PFSK-1 (cell line): ENCODE results near the gene MIPEP.

Experiments
- FOXP2 ChIP-seq: optimal IDR thresholded peaks from 2 replicates; pipeline ENCODE3; 2011; ENCODE audit warnings: borderline replicate concordance, control low read depth, inconsistent platforms; ENCODE audit not compliant: insufficient read depth; ENCODE audit errors: extremely low read length, extremely low read depth
- POLR2AphosphoS5 ChIP-seq: IDR thresholded peaks from 2 replicates; pipeline ENCODE4 v1.6.1; 2012; ENCODE audit warnings: low read depth, mild to moderate bottlenecking, control low read depth, low read length, moderate library complexity
- REST ChIP-seq, 2 experiments: IDR thresholded peaks; 2 replicates each; pipeline versions ENCODE4 v1.6.1 to v1.8.0; 2011 to 2012; ENCODE audit warnings: low read depth in 2 of 2, low read length in 2 of 2, control low read depth in 1 of 2, inconsistent platforms in 1 of 2, mild to moderate bottlenecking in 1 of 2, moderate library complexity in 1 of 2; ENCODE audit not compliant: insufficient read depth in 1 of 2
- SIN3A ChIP-seq: IDR thresholded peaks from 2 replicates; pipeline ENCODE4 v1.6.1; 2012; ENCODE audit warnings: mild to moderate bottlenecking, low read length, moderate library complexity, borderline replicate concordance; ENCODE audit not compliant: insufficient read depth
- TAF1 ChIP-seq: IDR thresholded peaks from 2 replicates; pipeline ENCODE4 v1.6.1; 2012; ENCODE audit warnings: low read length, control low read depth, borderline replicate concordance; ENCODE audit not compliant: insufficient read depth

- TF ChIP-seq POLR2AphosphoS5 (no peak), SIN3A (no peak), REST (IDR thresholded peaks at IDR 0.05; ENCODE audit: insufficient read depth in 1 of 2, low read depth in 2 of 2, low read length in 2 of 2) (no peak), FOXP2 (no peak), TAF1 (no peak)
Measured at GRCh38 chr13:23789576-23790346, 99.4 kb downstream of the MIPEP start.
